GM18526 (cell line): ENCODE measurements around the gene CPT1A.

Source experiments
- POLR2A ChIP-seq: IDR thresholded peaks from 3 replicates; pipeline ENCODE4 v1.6.1; 2011; ENCODE audit not compliant: insufficient read length; ENCODE audit errors: extremely low read depth

The CPT1A gene

GRCh38 chr11:68727783-68728182 is 113.9 kb downstream of the CPT1A start:
- TF ChIP-seq POLR2A: no peak

- TF ChIP-seq POLR2A: no peak
Observed at GRCh38 chr11:68724293-68724692, 117.4 kb downstream of the CPT1A start.

GRCh38 chr11:68722143-68722542 is 119.6 kb downstream of the CPT1A start:
- no peak for TF ChIP-seq POLR2A

- TF ChIP-seq POLR2A: no peak
Observed at GRCh38 chr11:68721075-68721474, 120.6 kb downstream of the CPT1A start.

- TF ChIP-seq POLR2A: no peak
Observed at GRCh38 chr11:68715456-68716122, 126.1 kb downstream of the CPT1A start.

GRCh38 chr11:68714060-68714856 is 127.5 kb downstream of the CPT1A start:
- TF ChIP-seq POLR2A: no peak

- TF ChIP-seq POLR2A: no peak
Observed at GRCh38 chr11:68711114-68711513, 130.6 kb downstream of the CPT1A start.

- TF ChIP-seq POLR2A: no peak
Observed at GRCh38 chr11:68710409-68710808, 131.3 kb downstream of the CPT1A start.

- no peak for TF ChIP-seq POLR2A
Observed at GRCh38 chr11:68709062-68709461, 132.7 kb downstream of the CPT1A start.

GRCh38 chr11:68707527-68707926 is 134.2 kb downstream of the CPT1A start:
- no peak for TF ChIP-seq POLR2A

- TF ChIP-seq POLR2A: no peak
Observed at GRCh38 chr11:68704887-68705286, 136.8 kb downstream of the CPT1A start.
